GM19351 (cell line): Measurements from ENCODE around the gene DNAH1.
"Not testable (repeated sequence)": the region's sequence is repeated elsewhere in the genome, so short reads cannot be mapped to it uniquely, and the experiment has no call there.

Experiments used
- ATAC-seq: cut with Tn5 transposase; IDR thresholded peaks from one replicate; pipeline ENCODE4 v1.9.1; 2021; ENCODE audit warnings: mild to moderate bottlenecking, moderate library complexity; ENCODE audit not compliant: unreplicated experiment

The DNAH1 gene

DNA sequence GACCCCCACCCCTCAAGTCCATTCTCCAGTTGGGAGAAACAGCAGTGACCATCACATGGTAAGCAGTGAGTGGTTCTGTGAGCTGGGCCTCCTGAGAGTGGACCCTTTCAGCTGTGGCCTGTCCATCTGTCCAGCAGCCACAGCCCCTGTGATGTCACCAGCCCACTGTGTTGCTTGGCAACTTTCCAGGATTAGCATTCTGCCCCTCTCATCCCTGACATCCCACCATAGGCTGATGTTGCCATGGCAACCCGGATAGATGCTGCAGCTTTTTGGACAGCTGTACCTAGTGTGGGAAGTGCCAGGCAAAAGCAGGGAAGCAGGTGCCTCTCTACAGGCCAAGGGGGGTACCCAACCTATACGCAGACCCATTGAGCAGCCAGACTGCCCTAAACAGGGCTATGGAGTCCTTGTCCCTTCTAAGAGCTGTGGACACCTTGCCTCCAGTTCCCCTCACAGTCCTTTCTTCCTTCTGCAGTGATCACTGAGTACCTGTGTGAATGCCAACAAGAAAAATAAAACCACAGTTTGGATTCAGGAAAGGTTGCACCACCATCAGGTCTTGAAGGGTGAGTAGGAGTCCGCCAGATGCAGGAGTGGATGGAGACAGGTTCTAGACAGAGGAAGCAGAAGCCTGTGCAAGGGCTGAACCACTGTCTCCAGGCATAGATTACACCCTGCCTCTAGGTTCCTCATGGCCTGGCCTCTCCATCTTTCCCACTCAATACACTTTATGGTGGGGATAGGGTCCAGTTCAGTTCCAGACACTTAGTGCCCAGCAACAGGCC lies at the start of gene DNAH1:
Gene DNAH1, plus strand, starts transcription at position 343 of the 788 bp plus-strand sequence. CDS start 6,124 bp downstream, outside the sequence.
- no peak for ATAC-seq

DNA sequence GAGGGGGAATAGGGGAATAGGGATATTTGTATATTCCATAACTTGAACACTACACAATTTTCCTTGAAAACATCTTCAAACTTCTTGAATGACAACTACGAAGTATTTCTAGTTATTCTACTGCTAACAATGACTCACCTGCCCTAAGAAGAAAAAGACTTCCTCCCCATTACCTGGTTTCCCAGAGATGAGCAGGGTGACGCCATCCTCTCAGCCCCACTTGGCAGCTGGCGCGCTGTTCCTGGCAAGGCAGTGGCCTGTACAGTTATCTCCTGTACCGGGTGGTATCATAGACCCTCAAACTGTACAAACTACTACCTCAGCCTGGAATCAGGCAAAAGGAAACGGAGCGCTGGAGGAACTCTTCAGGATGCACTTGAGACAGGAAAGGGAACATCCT lies 48.1 kb upstream of the DNAH1 start:
- ATAC-seq: no peak

DNA sequence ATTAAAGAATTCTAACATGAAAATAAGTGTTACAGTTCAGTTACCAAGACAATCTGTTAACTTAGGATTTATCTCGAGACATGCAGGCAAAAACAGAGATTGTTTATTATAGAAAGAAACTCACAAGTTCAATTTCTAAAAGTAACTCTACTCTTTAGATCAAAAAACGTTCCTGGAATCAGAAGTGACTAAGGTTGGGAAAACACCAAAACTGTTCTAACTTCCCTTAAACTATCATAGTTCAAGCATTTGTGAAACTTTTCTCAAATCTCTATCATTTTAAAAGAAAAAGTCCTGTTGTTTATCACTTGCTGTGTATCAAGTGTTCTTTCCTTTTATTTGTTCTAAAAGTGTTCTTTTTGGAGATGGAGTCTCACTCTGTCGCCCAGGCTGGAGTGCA lies 46.3 kb upstream of the DNAH1 start:
- no peak for ATAC-seq

DNA sequence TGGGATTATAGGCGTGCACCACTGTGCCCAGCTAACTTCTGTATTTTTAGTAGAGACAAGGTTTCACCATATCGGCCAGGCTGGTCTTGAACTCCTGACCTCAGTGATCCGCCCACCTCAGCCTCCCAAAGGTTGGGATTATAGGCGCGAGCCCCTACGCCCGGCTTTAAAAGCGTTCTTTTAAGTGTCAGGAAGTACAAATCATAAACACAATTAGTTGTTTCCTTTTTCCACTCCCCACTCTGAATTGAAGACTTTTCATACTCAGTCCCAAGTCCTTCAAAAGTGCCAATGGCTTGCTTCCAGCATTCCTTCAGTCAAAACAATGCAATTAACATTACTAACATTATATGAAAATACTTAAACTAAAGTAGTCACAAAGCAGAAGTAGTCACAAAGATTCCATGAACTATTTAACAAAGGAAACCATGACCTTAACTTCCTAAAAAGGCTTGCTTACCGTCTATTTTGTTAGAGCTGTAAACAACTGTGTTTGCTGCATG lies 45.8 kb upstream of the DNAH1 start:
- no peak for ATAC-seq

DNA sequence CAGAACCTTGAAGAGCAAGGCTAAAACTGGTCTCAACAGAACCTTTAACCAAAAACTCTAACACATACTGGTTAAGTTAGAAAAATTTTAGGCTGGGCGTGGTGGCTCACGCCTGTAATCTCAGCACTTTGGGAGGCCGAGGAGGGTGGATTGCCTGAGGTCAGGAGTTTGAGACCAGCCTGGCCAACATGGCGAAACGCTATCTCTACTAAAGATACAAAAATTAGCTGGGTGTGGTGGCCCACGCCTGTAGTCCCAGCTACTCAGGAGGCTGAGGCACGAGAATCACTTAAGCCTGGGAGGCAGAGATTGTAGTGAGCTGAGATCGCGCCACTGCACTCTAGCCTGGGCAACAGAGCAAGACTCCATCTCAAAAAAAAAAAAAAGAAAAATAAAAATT lies 43.9 kb upstream of the DNAH1 start:
- not testable (repeated sequence) for ATAC-seq

DNA sequence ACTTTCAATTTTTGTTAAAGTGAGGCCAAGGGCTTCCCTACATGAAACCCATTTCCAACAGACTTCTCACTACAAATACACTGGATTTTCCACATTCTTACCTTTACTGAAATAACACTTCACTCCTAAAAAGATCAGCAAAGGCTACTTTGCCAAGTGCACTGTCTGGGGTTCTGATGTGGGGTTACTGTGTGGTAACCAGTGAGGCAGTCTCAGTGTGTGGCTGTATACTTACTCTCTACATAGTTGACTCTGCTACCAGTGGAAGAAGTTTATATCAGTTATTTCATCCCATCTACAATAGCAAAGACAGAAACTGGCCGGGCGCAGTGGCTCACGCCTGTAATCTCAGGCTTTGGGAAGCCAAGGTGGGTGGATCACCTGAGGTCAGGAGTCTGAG lies 43.3 kb upstream of the DNAH1 start:
- no peak for ATAC-seq

DNA sequence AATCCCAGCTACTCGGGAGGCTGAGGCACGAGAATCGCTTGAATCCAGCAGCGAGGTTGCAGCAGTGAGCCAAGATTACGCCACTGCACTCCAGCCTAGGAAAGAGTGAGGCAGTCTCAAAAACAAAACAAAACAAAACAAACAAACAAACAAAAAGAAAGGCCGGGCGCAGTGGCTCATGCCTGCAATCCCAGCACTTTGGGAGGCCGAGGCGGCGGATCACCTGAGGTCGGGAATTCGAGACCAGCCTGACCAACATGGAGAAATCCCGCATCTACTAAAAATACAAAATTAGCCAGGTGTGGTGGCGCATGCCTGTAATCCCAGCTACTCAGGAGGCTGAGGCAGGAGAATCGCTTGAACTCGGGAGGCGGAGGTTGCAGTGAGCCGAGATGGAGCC lies 41.3 kb upstream of the DNAH1 start:
- ATAC-seq: not testable (repeated sequence)

DNA sequence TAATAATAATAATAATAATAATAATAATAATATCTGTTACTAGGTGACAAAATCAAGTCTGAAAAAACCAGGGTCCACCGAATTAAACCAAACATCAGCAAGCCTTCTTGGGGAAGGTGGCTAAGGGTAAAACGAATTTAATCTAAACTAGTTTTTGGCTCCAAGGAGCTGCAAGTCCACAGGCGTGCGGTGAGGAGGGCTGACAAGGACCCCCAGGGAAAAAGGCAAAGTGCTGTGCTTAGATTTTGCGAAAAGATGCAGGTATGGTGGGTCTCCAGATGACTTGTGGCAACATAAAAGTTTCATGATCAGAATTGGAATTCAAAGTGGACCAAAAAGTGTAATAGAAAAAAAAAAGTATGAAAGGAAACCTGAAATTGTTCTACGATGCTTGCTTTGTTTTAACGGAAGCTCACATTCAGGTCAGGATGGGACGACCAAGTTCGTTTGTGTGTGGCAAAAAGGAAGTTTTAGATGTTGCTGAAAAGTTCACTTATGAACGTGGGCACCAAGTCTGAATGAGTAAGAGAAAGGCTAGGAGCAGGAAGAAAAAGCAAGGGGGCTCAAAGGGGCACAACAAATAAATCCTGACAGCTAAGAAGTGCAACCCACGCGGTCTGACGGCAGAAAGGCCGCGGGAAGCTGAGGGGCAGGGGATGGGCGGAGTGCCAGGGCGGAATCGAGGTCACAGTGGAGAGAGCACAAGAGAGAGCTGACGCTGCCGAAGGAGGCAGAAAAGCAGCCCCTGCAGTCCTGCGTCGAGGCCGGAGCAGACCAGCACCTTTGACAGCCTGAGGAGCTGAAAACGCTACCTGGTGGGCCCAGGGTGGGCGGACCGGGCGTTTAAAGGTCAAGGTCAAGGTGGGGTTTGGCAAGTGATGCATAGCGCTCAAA lies 38.8 kb upstream of the DNAH1 start:
- ATAC-seq: peak; percentile 43

DNA sequence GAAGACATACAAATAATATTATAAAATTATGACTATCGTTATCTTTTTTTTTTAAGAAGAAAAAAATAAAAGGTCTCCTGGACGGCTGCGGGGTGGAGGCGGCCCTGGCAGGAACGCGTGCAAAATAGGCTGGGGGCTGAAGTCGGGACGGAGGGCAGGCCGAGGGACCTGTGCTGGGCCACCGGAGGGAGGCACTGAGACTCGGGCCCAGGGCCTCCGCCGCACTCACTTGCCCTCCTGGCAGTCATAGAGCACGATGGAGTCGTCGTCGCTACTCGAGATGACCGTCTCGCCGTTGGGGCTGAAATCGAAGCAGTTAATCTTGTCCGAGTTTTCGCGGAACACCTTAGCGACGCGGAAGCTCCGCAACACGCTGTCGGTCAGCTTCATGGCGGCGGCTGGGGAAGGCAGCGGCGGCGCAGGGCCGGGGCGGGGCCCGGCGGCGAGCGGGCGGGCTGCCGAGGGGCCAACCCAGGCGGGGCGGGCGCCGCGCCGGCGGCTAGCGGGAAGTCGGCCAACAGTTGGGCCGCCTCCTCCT lies 38.1 kb upstream of the DNAH1 start:
- ATAC-seq: peak; percentile 50

DNA sequence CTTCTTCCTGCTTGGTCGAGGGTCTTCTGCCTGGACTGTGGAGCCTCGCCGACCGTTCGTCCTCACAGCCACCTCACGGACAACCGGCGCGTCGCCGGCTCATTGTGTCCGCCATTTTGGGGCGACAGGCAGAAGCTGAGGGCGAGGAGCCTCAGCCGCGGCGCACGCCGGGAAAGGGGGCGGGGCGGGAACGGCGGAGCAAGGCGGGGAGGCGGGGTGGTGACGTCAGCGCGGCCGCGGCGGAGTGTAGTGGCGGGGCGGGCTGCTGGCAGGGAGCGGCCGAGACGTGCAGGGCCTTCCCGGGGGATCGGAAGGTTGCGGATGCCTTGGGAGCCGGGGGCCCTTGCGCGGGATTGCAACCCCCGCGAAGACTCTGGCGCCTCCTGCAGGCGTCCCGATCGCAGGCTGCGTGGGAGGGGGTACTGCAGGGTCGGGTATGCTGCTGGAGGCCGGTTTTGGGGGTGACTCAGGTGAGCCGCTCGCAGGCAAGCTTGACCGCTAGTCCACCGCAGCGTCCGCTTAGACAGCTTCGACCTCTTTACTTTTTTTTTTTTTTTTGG lies 37.5 kb upstream of the DNAH1 start, which contains the start of gene WDR82:
Gene WDR82, minus strand, starts transcription at position 140 of the 560 bp plus-strand sequence. CDS start 288 bp downstream, outside the sequence.
- ATAC-seq: peak; percentile 78

DNA sequence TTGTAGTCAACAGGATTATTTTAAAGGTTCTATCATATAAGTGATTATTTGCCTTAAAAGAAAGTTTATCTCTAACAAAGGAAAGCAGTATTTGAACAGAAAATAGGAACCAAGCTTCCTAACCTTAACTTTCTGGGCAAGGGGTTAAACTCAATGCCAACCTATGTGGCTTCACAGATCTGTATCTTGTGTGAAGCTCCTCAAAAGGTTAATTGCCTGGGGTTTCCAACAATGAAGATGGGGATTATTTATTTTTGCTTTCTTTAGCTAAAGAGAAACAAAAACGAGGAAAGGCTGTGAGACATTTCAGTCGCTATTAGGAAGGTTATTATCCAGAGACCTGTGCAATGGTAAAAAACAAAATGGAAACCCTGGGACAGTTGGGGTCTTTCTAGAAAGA lies 36.5 kb upstream of the DNAH1 start:
- ATAC-seq: no peak

DNA sequence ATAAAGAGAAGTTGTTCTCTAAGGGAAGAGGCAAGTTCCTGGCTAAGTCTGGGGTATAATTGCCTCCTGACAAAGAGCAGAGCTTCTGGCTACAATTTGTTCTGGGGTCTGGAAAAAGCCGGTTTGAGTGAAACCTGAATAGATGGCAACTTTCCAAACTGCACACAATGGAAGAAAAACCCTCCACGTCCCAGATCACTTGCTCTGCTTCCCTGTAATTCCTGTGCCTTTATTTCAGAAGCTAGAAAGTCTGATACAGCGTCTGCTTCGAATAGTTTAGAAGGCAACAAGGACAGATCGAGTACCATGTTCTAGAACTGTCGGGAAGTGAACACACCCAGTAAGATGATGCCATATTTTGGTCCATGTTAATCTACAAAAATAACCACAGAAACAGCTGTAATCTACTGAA lies 36.1 kb upstream of the DNAH1 start:
- no peak for ATAC-seq

DNA sequence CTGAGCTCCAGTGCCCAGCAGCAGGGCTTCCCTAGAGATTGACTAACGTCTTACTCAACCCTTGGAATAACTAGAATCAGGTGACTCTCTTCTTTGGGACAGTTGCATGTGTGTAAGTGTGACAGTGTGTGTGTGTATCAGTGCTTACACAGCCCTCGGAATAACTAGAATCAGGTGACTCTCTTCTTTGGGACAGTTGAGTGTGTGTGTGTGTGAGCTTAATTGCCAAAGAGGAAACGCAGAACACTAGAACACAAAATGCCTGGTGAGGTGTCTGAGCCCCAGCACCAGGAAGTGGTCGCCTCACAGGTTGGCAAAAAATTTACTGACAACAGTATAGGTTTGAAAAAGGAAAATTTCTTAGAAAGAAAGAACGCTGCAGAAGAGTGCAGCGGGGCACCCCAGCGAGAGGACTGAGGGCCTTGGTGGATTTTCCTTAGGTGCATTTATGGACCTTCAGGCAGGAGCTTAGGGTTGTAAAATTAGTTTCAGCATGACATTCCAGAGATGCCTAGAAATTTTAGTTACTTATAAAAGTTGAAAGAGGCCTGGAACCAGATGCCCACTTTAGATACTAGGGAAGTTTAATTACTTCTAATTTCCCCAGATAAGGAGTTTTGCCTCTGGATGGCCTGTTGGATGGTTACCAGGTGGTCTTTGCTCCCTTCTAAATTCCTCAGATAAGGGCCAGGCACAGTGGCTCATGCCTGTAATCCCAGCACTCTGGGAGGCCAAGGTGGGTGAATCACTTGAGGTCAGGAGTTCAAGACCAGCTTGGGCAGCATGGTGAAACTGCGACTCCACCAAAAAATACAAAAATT lies 33.9 kb upstream of the DNAH1 start:
- ATAC-seq: no peak

DNA sequence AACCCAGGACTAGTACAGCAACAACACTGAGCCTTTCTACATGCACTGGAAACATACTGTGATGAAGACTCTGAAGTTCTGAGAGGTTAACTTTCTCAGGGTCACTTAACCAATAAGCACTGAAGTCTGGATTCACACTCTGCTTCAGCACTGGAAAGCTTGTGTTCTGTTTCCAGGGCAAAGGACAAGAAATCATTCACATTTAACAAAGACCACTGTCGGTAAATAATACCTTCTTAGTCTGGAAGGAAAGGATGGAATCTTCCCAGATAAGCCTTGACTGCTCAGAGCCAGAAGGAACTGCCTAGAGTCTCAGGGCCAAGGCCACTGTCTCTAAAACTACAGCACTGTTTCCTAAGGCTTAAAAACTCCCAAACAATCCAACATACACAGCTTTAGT lies 32.8 kb upstream of the DNAH1 start:
- ATAC-seq: no peak

DNA sequence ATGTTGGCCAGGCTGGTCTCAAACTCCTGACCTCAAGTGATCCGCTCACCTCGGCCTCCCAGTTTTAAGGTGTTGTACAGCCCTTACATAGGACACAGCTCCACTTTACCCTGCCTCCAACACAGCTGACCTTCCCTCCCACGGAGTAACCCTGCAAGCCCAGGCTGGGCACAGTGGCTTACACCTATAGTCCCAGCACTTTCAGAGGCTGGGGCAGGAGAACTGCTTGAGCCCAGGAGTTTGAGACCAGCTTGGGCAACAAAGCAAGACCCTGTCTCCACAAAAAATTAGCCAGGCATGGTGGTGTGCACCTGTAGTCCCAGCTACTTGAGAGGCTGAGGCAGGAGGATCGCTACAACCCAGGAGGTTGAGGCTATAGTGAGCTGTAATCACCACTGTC lies 32.1 kb upstream of the DNAH1 start:
- not testable (repeated sequence) for ATAC-seq

DNA sequence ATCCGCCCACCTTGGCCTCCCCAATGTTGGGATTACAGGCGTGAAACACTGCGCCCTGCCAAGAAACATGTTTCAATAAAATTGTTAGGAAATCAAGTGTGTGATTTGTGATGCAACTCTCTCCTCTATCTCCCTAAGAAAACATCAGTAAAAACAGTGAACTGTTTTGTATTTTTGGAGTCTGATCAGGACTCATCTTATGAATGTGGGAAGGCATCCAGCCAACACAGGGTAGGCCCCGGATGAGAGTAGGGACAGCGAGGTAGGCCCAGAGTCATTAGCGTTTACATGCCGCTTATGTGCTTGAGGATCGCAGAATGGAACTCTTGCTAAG lies 29.4 kb upstream of the DNAH1 start:
- no peak for ATAC-seq

DNA sequence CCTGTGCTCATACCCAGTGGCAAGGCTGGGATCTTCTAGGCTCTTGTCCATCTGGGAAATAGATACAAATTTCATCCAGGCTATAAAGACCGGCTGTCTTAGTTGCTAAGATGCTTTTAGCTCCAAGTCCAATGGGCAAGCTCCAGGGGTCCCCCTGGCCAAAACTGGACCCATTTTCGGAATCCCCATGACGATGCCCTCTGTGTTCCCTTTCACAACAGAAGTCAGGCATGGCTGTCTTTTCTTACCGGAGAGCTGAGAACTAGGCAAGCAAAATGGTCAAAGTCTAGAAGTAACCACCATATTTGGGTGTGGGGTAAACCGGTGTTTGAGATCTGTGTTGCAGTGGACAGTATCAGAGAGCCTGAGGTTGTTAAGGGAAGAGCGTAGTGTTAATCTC lies 27.4 kb upstream of the DNAH1 start:
- no peak for ATAC-seq

DNA sequence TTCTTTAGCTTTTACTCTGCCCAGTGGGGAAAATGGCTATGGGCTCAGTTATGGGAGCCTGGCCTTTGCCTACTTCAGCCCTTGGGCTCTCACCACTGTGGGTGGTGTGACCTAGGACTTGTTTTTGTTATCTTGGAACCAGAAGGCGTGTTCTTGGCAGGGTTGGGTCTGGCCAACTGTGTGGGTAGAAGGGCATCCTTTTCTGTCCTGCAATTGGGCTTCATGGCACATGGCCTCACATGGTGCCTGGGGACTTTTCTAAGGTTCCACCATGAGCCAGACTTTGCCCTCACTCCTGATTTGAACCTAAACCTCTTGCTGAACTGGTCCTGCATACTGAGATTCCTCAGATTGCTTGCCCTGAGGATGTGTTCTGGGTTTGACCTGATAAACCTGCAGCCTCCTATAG lies 26.8 kb upstream of the DNAH1 start:
- ATAC-seq: no peak

DNA sequence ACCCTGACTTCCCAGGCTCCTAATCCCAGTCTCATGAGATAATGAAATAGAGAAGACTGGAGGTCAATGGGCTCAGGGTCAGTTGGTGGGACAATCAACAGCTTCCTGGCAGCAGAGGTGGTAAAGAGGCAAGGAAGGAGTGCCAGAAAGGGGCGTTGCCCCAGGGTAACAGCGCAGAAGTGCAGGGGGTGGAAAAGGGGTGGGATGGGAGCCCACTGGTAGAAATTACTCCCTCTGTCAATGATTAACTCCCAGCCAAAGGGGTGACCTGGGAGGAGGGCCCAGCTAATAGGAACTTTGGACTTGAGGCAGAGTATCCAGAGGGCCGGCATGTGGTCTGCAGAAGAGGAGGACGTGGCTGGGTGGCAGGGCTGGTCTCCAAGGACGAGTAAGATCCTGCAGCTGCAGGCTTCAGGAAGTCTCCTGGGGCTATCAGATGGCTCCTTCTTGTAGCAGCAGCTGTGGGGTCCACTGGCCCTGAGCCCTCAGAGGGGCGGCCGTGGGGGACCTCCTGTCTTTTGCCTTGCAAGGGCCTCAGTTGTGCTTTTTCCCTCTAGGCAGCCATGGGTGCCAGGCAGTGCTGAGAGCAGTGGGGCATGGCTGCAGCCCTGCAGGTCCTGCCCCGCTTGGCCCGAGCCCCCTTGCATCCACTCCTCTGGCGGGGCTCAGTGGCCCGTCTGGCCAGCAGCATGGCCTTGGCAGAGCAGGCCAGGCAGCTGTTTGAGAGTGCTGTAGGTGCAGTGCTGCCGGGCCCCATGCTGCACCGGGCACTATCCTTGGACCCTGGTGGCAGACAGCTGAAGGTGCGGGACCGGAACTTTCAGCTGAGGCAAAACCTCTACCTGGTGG lies 26.1 kb upstream of the DNAH1 start:
- ATAC-seq: no peak
